Measurements from ENCODE around the gene TINCR. TPM values are rescaled to one million over a fixed set of nuclear protein-coding genes. Genes with fewer than 3 reads are reported as not detected.

Gene TINCR
- total and polyA plus RNA-seq, 2 of the 13 experiments (the other 11 are each of a cell fraction or from before 2014, with no cell fraction given), result 0.17 to 0.33 TPM

DNA sequence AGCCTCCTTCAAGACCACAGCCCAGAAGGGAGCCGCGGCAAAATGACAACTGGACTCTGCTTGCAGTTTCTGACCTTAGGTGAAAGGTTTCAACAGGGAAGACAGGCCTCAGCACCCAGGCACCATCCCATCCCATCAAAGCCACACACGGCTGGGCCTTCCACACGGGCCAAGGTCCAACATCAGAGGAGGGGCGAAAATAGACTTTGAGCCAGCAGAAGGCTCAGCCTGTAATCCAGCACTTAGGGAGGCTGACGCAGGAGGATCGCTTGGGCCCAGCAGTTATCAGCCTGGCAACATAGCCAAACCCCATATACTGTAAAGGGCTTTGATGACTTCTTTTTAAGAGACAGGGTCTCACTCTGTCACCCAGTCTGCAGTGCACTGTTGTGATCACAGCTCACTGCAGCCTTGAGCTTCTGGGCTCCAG, 26.8 kb upstream of the TINCR start (continued):
- TF ChIP-seq, protein P1, sequence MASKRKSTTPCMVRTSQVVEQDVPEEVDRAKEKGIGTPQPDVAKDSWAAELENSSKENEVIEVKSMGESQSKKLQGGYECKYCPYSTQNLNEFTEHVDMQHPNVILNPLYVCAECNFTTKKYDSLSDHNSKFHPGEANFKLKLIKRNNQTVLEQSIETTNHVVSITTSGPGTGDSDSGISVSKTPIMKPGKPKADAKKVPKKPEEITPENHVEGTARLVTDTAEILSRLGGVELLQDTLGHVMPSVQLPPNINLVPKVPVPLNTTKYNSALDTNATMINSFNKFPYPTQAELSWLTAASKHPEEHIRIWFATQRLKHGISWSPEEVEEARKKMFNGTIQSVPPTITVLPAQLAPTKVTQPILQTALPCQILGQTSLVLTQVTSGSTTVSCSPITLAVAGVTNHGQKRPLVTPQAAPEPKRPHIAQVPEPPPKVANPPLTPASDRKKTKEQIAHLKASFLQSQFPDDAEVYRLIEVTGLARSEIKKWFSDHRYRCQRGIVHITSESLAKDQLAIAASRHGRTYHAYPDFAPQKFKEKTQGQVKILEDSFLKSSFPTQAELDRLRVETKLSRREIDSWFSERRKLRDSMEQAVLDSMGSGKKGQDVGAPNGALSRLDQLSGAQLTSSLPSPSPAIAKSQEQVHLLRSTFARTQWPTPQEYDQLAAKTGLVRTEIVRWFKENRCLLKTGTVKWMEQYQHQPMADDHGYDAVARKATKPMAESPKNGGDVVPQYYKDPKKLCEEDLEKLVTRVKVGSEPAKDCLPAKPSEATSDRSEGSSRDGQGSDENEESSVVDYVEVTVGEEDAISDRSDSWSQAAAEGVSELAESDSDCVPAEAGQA (IDR thresholded peaks at IDR 0.05; ENCODE audit: low read depth), result peak; percentile 48; the same call in 1 of the 2 replicates
- TF ChIP-seq, protein P1 (CRISPR knock-in tag; IDR thresholded peaks at IDR 0.05; ENCODE audit: borderline replicate concordance), result no peak
- no peak for TF ChIP-seq SETDB1 (CRISPR knock-in tag; IDR thresholded peaks at IDR 0.05; ENCODE audit: borderline replicate concordance)
- TF ChIP-seq ZNF772 (CRISPR knock-in tag; IDR thresholded peaks at IDR 0.05), result peak; percentile 87
- TF ChIP-seq MAZ (IDR thresholded peaks at IDR 0.05; ENCODE audit: borderline replicate concordance, low read depth, low read length), result no peak
- no peak for TF ChIP-seq MAZ (CRISPR knock-in tag; IDR thresholded peaks at IDR 0.05; ENCODE audit: low read depth)
- TF ChIP-seq ASH2L (IDR thresholded peaks at IDR 0.05; ENCODE audit: insufficient read length, low read depth, low read length), result peak; percentile 18
- TF ChIP-seq, protein P2, sequence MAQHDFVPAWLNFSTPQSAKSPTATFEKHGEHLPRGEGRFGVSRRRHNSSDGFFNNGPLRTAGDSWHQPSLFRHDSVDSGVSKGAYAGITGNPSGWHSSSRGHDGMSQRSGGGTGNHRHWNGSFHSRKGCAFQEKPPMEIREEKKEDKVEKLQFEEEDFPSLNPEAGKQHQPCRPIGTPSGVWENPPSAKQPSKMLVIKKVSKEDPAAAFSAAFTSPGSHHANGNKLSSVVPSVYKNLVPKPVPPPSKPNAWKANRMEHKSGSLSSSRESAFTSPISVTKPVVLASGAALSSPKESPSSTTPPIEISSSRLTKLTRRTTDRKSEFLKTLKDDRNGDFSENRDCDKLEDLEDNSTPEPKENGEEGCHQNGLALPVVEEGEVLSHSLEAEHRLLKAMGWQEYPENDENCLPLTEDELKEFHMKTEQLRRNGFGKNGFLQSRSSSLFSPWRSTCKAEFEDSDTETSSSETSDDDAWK (CRISPR knock-in tag; IDR thresholded peaks at IDR 0.05), result no peak
- TF ChIP-seq ZNF230 (CRISPR knock-in tag; IDR thresholded peaks at IDR 0.05), result peak; percentile 56; the same call in 1 of the 2 replicates
- TF ChIP-seq NR2F6 (IDR thresholded peaks at IDR 0.05), result peak; percentile 80
- peak; percentile 89 for TF ChIP-seq NR2F6 (CRISPR knock-in tag; IDR thresholded peaks at IDR 0.05)
- TF ChIP-seq MAFF (IDR thresholded peaks at IDR 0.05; ENCODE audit: low read depth, low read length), result peak; percentile 24; the same call in 1 of the 2 replicates
- no peak for TF ChIP-seq AKAP8 (CRISPR knock-in tag; IDR thresholded peaks at IDR 0.05)
- TF ChIP-seq, protein P3, sequence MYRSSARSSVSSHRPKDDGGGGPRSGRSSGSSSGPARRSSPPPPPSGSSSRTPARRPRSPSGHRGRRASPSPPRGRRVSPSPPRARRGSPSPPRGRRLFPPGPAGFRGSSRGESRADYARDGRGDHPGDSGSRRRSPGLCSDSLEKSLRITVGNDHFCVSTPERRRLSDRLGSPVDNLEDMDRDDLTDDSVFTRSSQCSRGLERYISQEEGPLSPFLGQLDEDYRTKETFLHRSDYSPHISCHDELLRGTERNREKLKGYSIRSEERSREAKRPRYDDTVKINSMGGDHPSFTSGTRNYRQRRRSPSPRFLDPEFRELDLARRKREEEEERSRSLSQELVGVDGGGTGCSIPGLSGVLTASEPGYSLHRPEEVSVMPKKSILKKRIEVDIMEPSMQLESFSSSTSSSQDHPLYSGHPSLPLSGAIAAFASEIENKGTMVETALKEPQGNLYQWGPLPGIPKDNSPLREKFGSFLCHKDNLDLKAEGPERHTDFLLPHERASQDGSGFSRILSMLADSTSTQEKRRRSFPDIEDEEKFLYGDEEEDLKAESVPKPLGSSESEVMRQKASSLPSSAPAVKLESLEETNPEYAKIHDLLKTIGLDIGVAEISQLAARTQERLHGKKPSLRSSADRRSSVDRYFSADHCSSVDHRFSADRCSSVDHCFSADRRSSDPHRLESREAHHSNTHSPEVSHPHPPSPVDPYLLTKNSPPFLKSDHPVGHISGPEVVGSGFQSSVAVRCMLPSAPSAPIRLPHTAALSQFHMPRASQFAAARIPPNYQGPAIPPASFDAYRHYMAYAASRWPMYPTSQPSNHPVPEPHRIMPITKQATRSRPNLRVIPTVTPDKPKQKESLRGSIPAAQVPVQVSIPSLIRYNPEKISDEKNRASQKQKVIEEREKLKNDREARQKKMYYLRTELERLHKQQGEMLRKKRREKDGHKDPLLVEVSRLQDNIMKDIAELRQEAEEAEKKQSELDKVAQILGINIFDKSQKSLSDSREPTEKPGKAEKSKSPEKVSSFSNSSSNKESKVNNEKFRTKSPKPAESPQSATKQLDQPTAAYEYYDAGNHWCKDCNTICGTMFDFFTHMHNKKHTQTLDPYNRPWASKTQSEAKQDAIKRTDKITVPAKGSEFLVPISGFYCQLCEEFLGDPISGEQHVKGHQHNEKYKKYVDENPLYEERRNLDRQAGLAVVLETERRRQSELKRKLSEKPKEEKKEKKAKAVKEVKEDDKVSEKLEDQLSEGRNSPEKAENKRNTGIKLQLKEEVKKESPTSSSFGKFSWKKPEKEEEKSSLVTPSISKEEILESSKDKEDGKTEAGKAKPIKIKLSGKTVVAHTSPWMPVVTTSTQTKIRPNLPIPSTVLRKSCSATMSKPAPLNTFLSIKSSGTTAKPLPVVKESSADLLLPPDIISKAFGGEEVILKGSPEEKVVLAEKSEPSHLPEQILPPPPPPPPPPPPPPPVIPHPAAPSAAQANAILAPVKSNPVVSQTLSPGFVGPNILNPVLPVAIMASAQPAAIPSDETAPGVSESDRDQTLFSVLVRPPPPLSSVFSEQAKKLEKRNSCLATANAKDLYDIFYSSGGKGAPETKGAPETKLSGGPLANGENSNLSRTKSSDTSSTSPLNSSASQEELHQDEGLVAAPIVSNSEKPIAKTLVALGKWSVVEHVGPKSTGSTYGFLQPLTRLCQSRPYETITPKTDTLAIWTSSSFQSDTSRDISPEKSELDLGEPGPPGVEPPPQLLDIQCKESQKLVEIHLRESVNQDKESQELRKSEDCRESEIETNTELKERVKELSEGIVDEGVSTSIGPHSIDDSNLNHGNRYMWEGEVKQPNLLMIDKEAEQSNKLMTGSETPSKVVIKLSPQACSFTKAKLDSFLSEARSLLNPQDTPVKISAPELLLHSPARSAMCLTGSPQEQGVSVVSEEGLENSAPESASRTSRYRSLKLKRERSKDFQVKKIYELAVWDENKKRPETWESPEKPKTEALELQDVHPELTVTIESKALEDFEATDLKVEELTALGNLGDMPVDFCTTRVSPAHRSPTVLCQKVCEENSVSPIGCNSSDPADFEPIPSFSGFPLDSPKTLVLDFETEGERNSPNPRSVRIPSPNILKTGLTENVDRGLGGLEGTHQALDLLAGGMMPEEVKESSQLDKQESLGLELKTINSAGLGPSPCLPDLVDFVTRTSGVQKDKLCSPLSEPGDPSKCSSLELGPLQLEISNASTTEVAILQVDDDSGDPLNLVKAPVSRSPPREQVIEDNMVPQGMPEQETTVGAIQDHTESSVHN (CRISPR knock-in tag; IDR thresholded peaks at IDR 0.05), result no peak
- peak; percentile 60; the same call in 1 of the 2 replicates for TF ChIP-seq ZNF724P (CRISPR knock-in tag; IDR thresholded peaks at IDR 0.05; ENCODE audit: borderline replicate concordance)
- TF ChIP-seq CEBPG (CRISPR knock-in tag; IDR thresholded peaks at IDR 0.05), result 0 out of 2 replicates have a peak, but pooled peaks have one; percentile 36

Data from HepG2 (cell line).